Spinal cord (tissue), 10 donors: Measurements from ENCODE around the gene IL20RA. TPM values are rescaled to one million over a fixed set of nuclear protein-coding genes. Genes with fewer than 3 reads are reported as not detected.

ENCODE experiments used
- DNase-seq, 6 donors: peaks; one replicate each; pipeline versions ENCODE4 v3.0.0 to v3.0.0-alpha.2; 2013 to 2015; ENCODE audit warnings: low spot score in 6 of 6, low read depth in 4 of 6
- H3K27ac ChIP-seq: one replicate; pipeline ENCODE4 v1.5.1; 2013; ENCODE audit warnings: low read depth, low read length, control low read depth
- H3K27me3 ChIP-seq: one replicate; pipeline ENCODE4 v1.6.1; 2013; ENCODE audit warnings: low read length; ENCODE audit not compliant: control insufficient read depth, insufficient read depth
- H3K36me3 ChIP-seq: one replicate; pipeline ENCODE4 v1.6.1; 2013; ENCODE audit warnings: low read length; ENCODE audit not compliant: control insufficient read depth, insufficient read depth
- H3K4me1 ChIP-seq: one replicate; pipeline ENCODE4 v1.6.1; 2013; ENCODE audit warnings: low read length; ENCODE audit not compliant: control insufficient read depth, insufficient read depth
- H3K4me3 ChIP-seq: one replicate; pipeline ENCODE4 v1.5.1; 2013; ENCODE audit warnings: low read depth, low read length, control low read depth
- H3K9me3 ChIP-seq: one replicate; pipeline ENCODE4 v1.6.1; 2013; ENCODE audit warnings: low read length; ENCODE audit not compliant: control insufficient read depth, insufficient read depth
- WGBS: methylation state at CpG from one replicate; pipeline ENCODE4 v1.1.5; 2013; ENCODE audit warnings: missing lambda C conversion rate; ENCODE audit not compliant: insufficient coverage; 5-methylcytosine and 5-hydroxymethylcytosine counted together
- polyA plus RNA-seq, 2 donors: library from polyadenylated mRNA; unstranded; fragments of 120-200 nt; gene quantifications; one replicate each; pipeline ENCODE4 v1.2.1, GENCODE V29; 2013; ENCODE audit not compliant: insufficient read length in 2 of 2
- total RNA-seq, 2 donors: library from RNA; depleted of rRNA in 1 of 2; stranded (reverse); fragments of 120-200 nt in 1 of 2; fragments of >200 nt in 1 of 2; gene quantifications; one replicate each; pipeline versions ENCODE4 v1.2.3 to v1.2.4, GENCODE V29; 2013 to 2014
- donor health status: healthy.

Gene IL20RA
- total and polyA plus RNA-seq, 4 donors = 0.99 to 1.7 (median 1.2) TPM

- Histone ChIP-seq H3K4me1 (no peaks in the 10 kb centered on the region), H3K36me3 (no peaks in the 10 kb centered on the region), H3K4me3 (no peak overlapping the region), H3K27ac (no peak overlapping the region), H3K9me3 (no peaks in the 10 kb centered on the region), H3K27me3 (no peaks in the 10 kb centered on the region)
- DNase-seq = no peak
- no CpG with 5 or more reads among the region's 2 CpGs for WGBS
Observed at GRCh38 chr6:137028912-137029311, 15.9 kb downstream of the IL20RA start.

DNA sequence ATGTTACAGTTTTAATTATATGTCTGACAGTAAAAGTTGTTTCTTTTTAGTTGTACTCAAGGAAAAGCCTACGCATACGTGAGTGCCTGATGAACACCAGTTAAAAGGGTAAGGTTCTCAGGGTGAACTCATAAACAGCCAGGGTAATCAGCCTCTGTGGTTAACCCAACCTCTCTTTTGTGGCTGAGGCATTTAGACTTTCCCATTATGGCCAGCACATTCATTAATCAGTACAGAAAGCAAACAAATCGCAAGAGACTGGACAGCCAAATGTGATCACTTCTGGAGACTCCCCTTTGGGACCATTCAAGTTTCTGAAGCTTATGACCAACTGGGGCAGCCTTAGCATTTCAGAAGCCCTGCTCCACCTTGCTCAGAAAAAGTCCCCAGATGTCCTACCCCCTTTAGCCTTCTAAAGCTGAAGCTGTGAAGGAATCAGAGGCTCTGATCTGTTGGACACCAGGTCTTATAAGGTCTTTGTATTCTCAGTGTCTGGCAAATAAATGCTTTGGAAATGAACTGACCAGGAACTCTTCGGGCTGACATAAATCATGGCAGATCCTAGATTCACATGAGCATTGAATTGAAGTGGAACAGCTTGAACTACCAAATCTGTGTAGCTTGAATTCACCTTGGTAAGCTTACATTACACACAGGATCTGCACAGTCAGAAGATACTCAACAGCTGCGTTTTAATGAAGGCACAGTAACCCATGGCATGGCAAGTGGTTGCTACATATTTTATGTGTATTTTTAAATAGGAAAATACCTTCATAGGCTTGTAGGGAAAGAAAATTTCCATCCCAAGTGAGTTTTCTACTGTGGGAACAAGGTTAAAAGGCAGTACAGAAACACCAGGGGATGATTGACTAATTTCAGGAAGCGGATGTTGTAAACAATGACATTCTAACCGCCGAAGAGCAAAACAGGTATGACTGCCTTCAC is 18.7 kb downstream of the IL20RA start:
- H3K27me3 ChIP-seq = no peaks in the 10 kb centered on the region
- no peaks in the 10 kb centered on the region for H3K36me3 ChIP-seq
- H3K9me3 ChIP-seq = no peaks in the 10 kb centered on the region
- WGBS = 96% methylated on average over 3 of the region's 8 CpGs
- no peak overlapping the region for H3K27ac ChIP-seq
- H3K4me3 ChIP-seq = no peak overlapping the region
- no peak for DNase-seq
- H3K4me1 ChIP-seq = no peaks in the 10 kb centered on the region

DNA sequence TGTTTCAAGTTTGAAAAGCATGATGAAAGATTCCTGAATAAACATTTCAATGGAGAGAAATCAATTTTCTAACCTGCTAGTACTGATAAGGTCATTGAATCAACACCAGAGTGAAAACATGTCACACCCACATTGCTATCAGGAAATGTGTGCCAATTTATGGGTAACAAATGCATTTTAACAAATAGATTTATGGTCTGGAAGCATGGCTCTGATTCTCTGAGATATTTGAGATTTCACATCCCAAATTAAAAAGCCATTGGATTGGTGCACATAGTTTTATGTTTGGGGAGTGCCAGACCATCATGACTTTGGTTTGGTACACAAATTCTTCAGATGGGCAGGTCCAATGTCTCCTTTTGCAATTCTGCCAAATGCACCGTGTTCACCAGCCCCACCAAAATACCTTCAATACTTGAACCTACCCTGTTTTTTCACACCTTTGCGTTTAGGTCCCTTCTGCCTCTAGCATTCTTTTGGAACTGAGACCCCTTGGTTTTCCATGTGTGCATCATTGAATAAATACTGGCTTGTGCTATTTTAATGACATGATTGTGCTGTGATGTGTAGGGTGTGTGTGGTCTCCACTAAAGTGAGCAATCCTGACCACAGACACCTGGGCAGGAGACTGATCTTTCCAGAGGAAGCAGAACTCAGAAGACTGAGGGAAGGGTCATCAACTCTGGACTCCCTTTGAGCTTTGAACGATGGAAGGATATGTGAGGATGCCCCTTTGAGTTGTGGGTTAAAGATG is 20.4 kb downstream of the IL20RA start:
- Histone ChIP-seq H3K36me3 (no peaks in the 10 kb centered on the region), H3K4me1 (no peaks in the 10 kb centered on the region), H3K9me3 (no peaks in the 10 kb centered on the region), H3K27me3 (no peaks in the 10 kb centered on the region), H3K27ac (no peak overlapping the region), H3K4me3 (no peak overlapping the region)
- no peak for DNase-seq
- 86% methylated on average over 1 of the region's 3 CpGs for WGBS

DNA sequence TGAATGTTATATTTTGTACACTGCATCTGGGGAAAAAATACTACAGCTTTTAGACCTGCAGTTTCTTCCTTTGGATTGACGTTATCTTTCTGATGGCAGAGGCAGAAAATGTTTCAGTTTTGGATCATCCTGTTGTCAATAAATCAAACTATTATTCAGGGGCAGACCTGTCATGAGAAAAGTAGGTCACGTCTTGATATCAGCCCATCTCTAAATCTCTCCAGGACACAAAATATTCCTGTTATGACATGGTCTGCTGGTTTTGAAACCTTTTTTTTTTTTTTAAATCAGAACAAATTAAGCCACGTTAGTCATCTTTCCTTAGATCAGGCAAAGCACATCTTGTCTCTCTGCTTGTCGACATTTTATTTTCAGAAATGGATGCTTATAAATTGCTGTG is 24.0 kb downstream of the IL20RA start:
- Histone ChIP-seq H3K27ac (no peak overlapping the region), H3K4me1 (no peaks in the 10 kb centered on the region), H3K36me3 (no peaks in the 10 kb centered on the region), H3K27me3 (no peaks in the 10 kb centered on the region), H3K4me3 (no peak overlapping the region), H3K9me3 (no peaks in the 10 kb centered on the region)
- WGBS = 100% methylated on average over 1 of the region's 4 CpGs
- DNase-seq = no peak

- WGBS = 38% methylated on average over 3 of the region's 4 CpGs
- H3K36me3 ChIP-seq = no peaks in the 10 kb centered on the region
- no peak for DNase-seq
- H3K9me3 ChIP-seq = no peaks in the 10 kb centered on the region
- no peak overlapping the region for H3K4me3 ChIP-seq
- H3K27me3 ChIP-seq = no peaks in the 10 kb centered on the region
- H3K27ac ChIP-seq = no peak overlapping the region
- H3K4me1 ChIP-seq = no peaks in the 10 kb centered on the region
Observed at GRCh38 chr6:137019476-137020272, 25.1 kb downstream of the IL20RA start.

- no peak overlapping the region for H3K4me3 ChIP-seq
- 50% methylated on average over 3 of the region's 3 CpGs for WGBS
- no peak overlapping the region for H3K27ac ChIP-seq
- DNase-seq = no peak
- no peaks in the 10 kb centered on the region for H3K9me3 ChIP-seq
- H3K4me1 ChIP-seq = no peaks in the 10 kb centered on the region
- no peaks in the 10 kb centered on the region for H3K27me3 ChIP-seq
- H3K36me3 ChIP-seq = no peaks in the 10 kb centered on the region
Observed at GRCh38 chr6:137017081-137017480, 27.7 kb downstream of the IL20RA start.

DNA sequence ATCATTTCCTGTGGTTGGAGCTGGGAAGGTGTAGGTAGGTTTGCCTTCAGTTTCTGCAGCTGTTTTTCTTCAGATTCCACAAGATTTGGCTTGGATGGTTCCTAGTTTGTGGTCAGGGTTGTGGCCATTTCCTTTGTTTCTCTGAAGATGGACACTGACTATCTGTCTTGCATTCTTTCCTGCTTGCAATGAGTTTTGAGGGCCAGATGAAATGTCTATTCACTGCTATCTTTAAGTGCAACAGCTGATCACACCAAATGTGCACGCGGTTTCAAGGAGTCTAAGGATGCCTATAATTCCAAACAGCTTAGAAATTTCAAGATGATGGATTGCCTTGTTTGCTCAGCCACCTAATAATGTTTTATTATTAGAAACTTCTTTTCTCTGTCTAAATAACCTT is 28.4 kb downstream of the IL20RA start:
- no peak overlapping the region for H3K27ac ChIP-seq
- H3K4me1 ChIP-seq = no peaks in the 10 kb centered on the region
- H3K9me3 ChIP-seq = no peaks in the 10 kb centered on the region
- no peaks in the 10 kb centered on the region for H3K27me3 ChIP-seq
- H3K4me3 ChIP-seq = no peak overlapping the region
- no peaks in the 10 kb centered on the region for H3K36me3 ChIP-seq
- no peak for DNase-seq
- WGBS = 70% methylated on average over 2 of the region's 2 CpGs

- no peaks in the 10 kb centered on the region for H3K9me3 ChIP-seq
- 70% methylated on average over 4 of the region's 4 CpGs for WGBS
- no peak overlapping the region for H3K27ac ChIP-seq
- no peaks in the 10 kb centered on the region for H3K36me3 ChIP-seq
- no peaks in the 10 kb centered on the region for H3K4me1 ChIP-seq
- H3K27me3 ChIP-seq = no peaks in the 10 kb centered on the region
- no peak overlapping the region for H3K4me3 ChIP-seq
- DNase-seq = no peak
Observed at GRCh38 chr6:137015943-137016342, 28.8 kb downstream of the IL20RA start.

DNA sequence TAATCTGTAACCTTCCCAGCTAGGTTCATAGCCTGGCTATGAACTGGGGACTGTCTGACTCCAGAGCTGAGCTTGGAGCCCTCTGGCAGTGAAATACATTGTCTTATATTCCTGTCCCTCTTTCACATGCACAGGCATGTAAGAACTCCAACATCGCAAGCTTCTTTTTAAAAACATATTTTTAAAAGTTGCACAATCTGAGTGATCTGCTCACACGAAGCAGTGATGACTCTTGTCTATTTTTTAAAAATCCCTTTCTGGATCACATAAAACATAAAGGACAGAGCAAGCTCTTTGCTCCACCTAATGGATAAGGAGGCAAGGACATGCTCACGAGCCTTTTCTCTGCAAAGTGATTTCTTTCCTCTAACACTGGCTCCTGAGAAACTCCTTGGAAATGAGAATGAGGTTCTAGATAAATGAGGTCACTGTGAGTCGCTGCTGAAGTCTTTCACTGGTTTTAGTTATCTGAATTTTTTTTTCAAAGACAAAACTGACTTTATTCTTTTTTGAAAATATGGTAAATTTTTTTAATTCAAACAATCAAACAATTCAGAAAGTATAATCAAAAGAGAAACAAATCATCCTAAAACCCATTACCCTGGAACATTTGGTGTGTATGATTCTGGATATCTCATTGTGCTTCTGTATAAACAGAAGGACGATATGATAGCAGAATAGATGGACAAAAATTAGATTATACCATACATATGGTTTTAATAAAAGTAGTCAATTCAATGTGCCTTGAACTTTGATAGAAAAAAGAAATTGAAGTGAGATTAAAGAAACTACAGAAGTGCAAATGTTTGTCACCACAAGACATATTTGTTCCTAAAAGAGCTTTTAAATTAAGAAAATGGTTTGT is 30.8 kb downstream of the IL20RA start:
- Histone ChIP-seq H3K9me3 (no peaks in the 10 kb centered on the region), H3K27me3 (no peaks in the 10 kb centered on the region), H3K4me1 (no peaks in the 10 kb centered on the region), H3K27ac (no peak overlapping the region), H3K36me3 (no peaks in the 10 kb centered on the region), H3K4me3 (no peak overlapping the region)
- WGBS = 0% methylated on average over 1 of the region's 5 CpGs
- peak in 4 of 6 donors; percentile 15 to 79 (median 50) for DNase-seq
